WTC11 (cell line): ENCODE data around the gene SCD5. TPM values are rescaled to one million over a fixed set of nuclear protein-coding genes. Genes with fewer than 3 reads are reported as not detected.

ENCODE experiments used
- ATAC-seq: fragments of 200-7000 bp; cut with Tn5 transposase; 2 replicates; pipeline ENCODE4 v1.10.0; 2021; ENCODE audit warnings: mild to moderate bottlenecking, moderate library complexity
- CTCF ChIA-PET: fragments of 300-600 bp; sonication (Branson Sonifier 250); formaldehyde crosslinking; loops from one replicate; lab custom pipeline; 2021; ENCODE audit warnings: antibody characterized with exemption; lab: Charles Lee
- POLR2A ChIA-PET: fragments of 350-600 bp; sonication (Branson Sonifier 250); formaldehyde crosslinking; loops from one replicate; lab custom pipeline; 2021; ENCODE audit warnings: antibody characterized with exemption; lab: Charles Lee
- DNase-seq: peaks from one replicate; pipeline ENCODE4 v3.0.0; 2021; ENCODE audit warnings: low spot score
- H3K27ac Mint-ChIP-seq: 2 replicates; pipeline ENCODE4 v1.8.0; 2021; ENCODE audit warnings: mixed read lengths
- H3K27me3 Mint-ChIP-seq: 2 replicates; pipeline ENCODE4 v1.8.0; 2021; ENCODE audit warnings: low read depth, mild to moderate bottlenecking, moderate library complexity, mixed read lengths
- H3K36me3 Mint-ChIP-seq: 2 replicates; pipeline ENCODE4 v1.8.0; 2021; ENCODE audit warnings: mixed read lengths
- H3K4me1 Mint-ChIP-seq: 2 replicates; pipeline ENCODE4 v1.8.0; 2022; ENCODE audit warnings: mixed read lengths
- H3K4me3 Mint-ChIP-seq: 2 replicates; pipeline ENCODE4 v1.8.0; 2021; ENCODE audit warnings: mild to moderate bottlenecking, moderate library complexity, mixed read lengths
- H3K9me3 Mint-ChIP-seq: 2 replicates; pipeline ENCODE4 v1.8.0; 2021; ENCODE audit warnings: mixed read lengths
- ARID4B ChIP-seq: sonication (generic); formaldehyde crosslinking; IDR thresholded peaks from 2 replicates; pipeline ENCODE4 v1.8.0; 2023; ENCODE audit warnings: missing genetic modification reagents, mild to moderate bottlenecking, borderline replicate concordance
- CREB1 ChIP-seq: sonication (generic); formaldehyde crosslinking; IDR thresholded peaks from 2 replicates; pipeline ENCODE4 v1.8.0; 2023; ENCODE audit warnings: mild to moderate bottlenecking, missing genetic modification reagents
- E2F4 ChIP-seq: sonication (generic); formaldehyde crosslinking; IDR thresholded peaks from 2 replicates; pipeline ENCODE4 v1.8.1; 2022; ENCODE audit warnings: low read depth, mild to moderate bottlenecking, moderate library complexity, missing genetic modification reagents, borderline replicate concordance
- IRF1 ChIP-seq: sonication (generic); formaldehyde crosslinking; IDR thresholded peaks from 2 replicates; pipeline ENCODE4 v1.8.0; 2023; ENCODE audit warnings: missing genetic modification reagents
- MXD4 ChIP-seq: fragments of 250-450 bp; sonication (Bioruptor Pico); IDR thresholded peaks from 2 replicates; pipeline ENCODE4 v1.8.0; 2021; ENCODE audit warnings: mild to moderate bottlenecking, moderate library complexity, borderline replicate concordance
- TCF7 ChIP-seq: sonication (generic); formaldehyde crosslinking; IDR thresholded peaks from 2 replicates; pipeline ENCODE4 v1.8.0; 2022; ENCODE audit warnings: mild to moderate bottlenecking, low read depth, missing genetic modification reagents, moderate library complexity
- TEAD4 ChIP-seq: sonication (generic); formaldehyde crosslinking; IDR thresholded peaks from 2 replicates; pipeline ENCODE4 v1.8.0; 2022; ENCODE audit warnings: mild to moderate bottlenecking, missing genetic modification reagents
- TP53 ChIP-seq: sonication (generic); formaldehyde crosslinking; IDR thresholded peaks from 2 replicates; pipeline ENCODE4 v1.8.1; 2023; ENCODE audit warnings: mild to moderate bottlenecking, missing genetic modification reagents
- ZBTB43 ChIP-seq: sonication (generic); formaldehyde crosslinking; IDR thresholded peaks from 2 replicates; pipeline ENCODE4 v1.8.1; 2023; ENCODE audit warnings: mild to moderate bottlenecking, missing genetic modification reagents
- ZMAT4 ChIP-seq: fragments of 250-450 bp; sonication (Bioruptor Pico); IDR thresholded peaks from 2 replicates; pipeline ENCODE4 v1.9.0; 2021; ENCODE audit warnings: mild to moderate bottlenecking
- ZNF281 ChIP-seq: sonication (generic); formaldehyde crosslinking; IDR thresholded peaks from 2 replicates; pipeline ENCODE4 v1.8.0; 2023; ENCODE audit warnings: mild to moderate bottlenecking, missing genetic modification reagents
- ZNF396 ChIP-seq: fragments of 250-450 bp; sonication (Bioruptor Pico); IDR thresholded peaks from 2 replicates; pipeline ENCODE4 v1.8.0; 2021; ENCODE audit warnings: mild to moderate bottlenecking, moderate library complexity, borderline replicate concordance
- total RNA-seq: library from RNA; stranded (reverse); gene quantifications from 3 replicates; pipeline ENCODE4 v1.2.3, GENCODE V29; 2021
- TF ChIP-seq, protein P1 (sequence below): fragments of 250-450 bp; sonication (Bioruptor Pico); IDR thresholded peaks from 2 replicates; pipeline ENCODE4 v2.1.2; 2022; ENCODE audit warnings: mild to moderate bottlenecking, moderate library complexity
- TF ChIP-seq, protein P2 (sequence below): sonication (generic); formaldehyde crosslinking; IDR thresholded peaks from 2 replicates; pipeline ENCODE4 v1.8.1; 2023; ENCODE audit warnings: mild to moderate bottlenecking, missing genetic modification reagents
- TF ChIP-seq, protein P3 (sequence below): fragments of 250-450 bp; sonication (Bioruptor Pico); IDR thresholded peaks from 2 replicates; pipeline ENCODE4 v1.8.0; 2021; ENCODE audit warnings: mild to moderate bottlenecking
- TF ChIP-seq, protein P4 (sequence below): fragments of 250-450 bp; sonication (Bioruptor Pico); IDR thresholded peaks from 2 replicates; pipeline ENCODE4 v1.9.0; 2021; ENCODE audit warnings: mild to moderate bottlenecking

The SCD5 gene
- total RNA-seq, 1 experiment from 2014 or later, result 6.3 TPM

- no peak for DNase-seq
- POLR2A ChIA-PET, result no interaction called here
- H3K9me3 Mint-ChIP-seq, result no peaks in the 10 kb centered on the region
- no peaks in the 10 kb centered on the region for H3K27me3 Mint-ChIP-seq
- no peaks in the 10 kb centered on the region for H3K36me3 Mint-ChIP-seq
- peaks cover 6% of the 10 kb centered on the region for H3K4me1 Mint-ChIP-seq
- ATAC-seq, result no peak
- no peak overlapping the region for H3K27ac Mint-ChIP-seq
- no peak overlapping the region for H3K4me3 Mint-ChIP-seq
- CTCF ChIA-PET, result interaction anchor here (0.5 to 2.3 kb wide), 4 partner anchors 114 to 340 kb away, joined by 3 to 7 read pairs (median 4); no protein-coding TSS in a partner anchor
- TF ChIP-seq TCF7 (CRISPR knock-in tag) (no peak), MXD4 (CRISPR knock-in tag) (no peak), ZBTB43 (CRISPR knock-in tag) (no peak), TP53 (CRISPR knock-in tag) (no peak), IRF1 (no peak), ARID4B (no peak), ZNF281 (CRISPR knock-in tag) (no peak), E2F4 (CRISPR knock-in tag) (no peak), ZMAT4 (no peak), ZNF396 (CRISPR knock-in tag) (no peak), CREB1 (CRISPR knock-in tag) (no peak), TEAD4 (CRISPR knock-in tag) (no peak)
- TF ChIP-seq, protein P1, sequence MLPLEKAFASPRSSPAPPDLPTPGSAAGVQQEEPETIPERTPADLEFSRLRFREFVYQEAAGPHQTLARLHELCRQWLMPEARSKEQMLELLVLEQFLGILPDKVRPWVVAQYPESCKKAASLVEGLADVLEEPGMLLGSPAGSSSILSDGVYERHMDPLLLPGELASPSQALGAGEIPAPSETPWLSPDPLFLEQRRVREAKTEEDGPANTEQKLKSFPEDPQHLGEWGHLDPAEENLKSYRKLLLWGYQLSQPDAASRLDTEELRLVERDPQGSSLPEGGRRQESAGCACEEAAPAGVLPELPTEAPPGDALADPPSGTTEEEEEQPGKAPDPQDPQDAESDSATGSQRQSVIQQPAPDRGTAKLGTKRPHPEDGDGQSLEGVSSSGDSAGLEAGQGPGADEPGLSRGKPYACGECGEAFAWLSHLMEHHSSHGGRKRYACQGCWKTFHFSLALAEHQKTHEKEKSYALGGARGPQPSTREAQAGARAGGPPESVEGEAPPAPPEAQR (CRISPR knock-in tag), result no peak
- TF ChIP-seq, protein P2, sequence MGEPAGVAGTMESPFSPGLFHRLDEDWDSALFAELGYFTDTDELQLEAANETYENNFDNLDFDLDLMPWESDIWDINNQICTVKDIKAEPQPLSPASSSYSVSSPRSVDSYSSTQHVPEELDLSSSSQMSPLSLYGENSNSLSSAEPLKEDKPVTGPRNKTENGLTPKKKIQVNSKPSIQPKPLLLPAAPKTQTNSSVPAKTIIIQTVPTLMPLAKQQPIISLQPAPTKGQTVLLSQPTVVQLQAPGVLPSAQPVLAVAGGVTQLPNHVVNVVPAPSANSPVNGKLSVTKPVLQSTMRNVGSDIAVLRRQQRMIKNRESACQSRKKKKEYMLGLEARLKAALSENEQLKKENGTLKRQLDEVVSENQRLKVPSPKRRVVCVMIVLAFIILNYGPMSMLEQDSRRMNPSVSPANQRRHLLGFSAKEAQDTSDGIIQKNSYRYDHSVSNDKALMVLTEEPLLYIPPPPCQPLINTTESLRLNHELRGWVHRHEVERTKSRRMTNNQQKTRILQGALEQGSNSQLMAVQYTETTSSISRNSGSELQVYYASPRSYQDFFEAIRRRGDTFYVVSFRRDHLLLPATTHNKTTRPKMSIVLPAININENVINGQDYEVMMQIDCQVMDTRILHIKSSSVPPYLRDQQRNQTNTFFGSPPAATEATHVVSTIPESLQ (CRISPR knock-in tag), result no peak
- TF ChIP-seq, protein P3, sequence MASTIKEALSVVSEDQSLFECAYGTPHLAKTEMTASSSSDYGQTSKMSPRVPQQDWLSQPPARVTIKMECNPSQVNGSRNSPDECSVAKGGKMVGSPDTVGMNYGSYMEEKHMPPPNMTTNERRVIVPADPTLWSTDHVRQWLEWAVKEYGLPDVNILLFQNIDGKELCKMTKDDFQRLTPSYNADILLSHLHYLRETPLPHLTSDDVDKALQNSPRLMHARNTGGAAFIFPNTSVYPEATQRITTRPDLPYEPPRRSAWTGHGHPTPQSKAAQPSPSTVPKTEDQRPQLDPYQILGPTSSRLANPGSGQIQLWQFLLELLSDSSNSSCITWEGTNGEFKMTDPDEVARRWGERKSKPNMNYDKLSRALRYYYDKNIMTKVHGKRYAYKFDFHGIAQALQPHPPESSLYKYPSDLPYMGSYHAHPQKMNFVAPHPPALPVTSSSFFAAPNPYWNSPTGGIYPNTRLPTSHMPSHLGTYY (CRISPR knock-in tag), result no peak
- TF ChIP-seq, protein P4, sequence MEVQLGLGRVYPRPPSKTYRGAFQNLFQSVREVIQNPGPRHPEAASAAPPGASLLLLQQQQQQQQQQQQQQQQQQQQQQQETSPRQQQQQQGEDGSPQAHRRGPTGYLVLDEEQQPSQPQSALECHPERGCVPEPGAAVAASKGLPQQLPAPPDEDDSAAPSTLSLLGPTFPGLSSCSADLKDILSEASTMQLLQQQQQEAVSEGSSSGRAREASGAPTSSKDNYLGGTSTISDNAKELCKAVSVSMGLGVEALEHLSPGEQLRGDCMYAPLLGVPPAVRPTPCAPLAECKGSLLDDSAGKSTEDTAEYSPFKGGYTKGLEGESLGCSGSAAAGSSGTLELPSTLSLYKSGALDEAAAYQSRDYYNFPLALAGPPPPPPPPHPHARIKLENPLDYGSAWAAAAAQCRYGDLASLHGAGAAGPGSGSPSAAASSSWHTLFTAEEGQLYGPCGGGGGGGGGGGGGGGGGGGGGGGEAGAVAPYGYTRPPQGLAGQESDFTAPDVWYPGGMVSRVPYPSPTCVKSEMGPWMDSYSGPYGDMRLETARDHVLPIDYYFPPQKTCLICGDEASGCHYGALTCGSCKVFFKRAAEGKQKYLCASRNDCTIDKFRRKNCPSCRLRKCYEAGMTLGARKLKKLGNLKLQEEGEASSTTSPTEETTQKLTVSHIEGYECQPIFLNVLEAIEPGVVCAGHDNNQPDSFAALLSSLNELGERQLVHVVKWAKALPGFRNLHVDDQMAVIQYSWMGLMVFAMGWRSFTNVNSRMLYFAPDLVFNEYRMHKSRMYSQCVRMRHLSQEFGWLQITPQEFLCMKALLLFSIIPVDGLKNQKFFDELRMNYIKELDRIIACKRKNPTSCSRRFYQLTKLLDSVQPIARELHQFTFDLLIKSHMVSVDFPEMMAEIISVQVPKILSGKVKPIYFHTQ (CRISPR knock-in tag), result no peak
Measured at GRCh38 chr4:82624819-82625218, 173.8 kb downstream of the SCD5 start.
